GM19397 (cell line): Measurements from ENCODE around the gene TP73.

Experiments used
- ATAC-seq: cut with Tn5 transposase; IDR thresholded peaks from one replicate; pipeline ENCODE4 v1.9.1; 2021; ENCODE audit warnings: mild to moderate bottlenecking, moderate library complexity; ENCODE audit not compliant: unreplicated experiment

The TP73 gene

DNA sequence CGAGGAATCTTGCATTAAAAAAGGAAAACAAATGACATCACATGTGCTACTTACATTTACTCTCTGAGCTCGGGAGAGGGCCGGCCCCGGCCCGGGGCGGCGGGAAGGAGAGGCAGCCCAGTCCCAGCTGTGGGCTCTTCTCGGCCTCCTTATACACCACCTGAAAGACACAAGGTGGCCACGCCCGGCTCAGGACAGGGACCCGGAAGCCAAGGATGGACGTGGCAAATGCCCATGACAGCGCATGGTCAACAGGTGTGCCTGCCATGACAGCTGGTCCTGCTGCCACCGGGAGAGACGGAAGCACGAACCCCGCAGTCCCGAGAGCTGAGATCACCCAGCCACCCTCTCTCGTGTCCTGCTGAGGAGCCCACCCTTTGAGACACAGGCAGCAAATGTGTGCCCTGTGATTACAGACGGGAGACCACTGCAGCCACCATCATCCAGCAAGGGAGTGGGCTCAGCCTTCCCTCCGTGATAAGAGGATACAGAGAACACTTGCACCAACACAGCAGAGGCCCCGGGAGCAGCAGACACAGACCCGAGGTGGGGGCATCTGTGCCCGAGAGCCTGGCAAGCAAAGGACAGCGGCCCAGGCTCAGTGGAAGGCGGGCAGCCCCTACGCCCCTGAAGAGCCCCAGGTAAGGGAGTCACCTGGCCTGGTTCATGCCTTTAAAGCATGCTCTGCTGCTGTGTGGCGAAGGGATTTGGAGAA, 18.8 kb upstream of the TP73 start:
- no peak for ATAC-seq

DNA sequence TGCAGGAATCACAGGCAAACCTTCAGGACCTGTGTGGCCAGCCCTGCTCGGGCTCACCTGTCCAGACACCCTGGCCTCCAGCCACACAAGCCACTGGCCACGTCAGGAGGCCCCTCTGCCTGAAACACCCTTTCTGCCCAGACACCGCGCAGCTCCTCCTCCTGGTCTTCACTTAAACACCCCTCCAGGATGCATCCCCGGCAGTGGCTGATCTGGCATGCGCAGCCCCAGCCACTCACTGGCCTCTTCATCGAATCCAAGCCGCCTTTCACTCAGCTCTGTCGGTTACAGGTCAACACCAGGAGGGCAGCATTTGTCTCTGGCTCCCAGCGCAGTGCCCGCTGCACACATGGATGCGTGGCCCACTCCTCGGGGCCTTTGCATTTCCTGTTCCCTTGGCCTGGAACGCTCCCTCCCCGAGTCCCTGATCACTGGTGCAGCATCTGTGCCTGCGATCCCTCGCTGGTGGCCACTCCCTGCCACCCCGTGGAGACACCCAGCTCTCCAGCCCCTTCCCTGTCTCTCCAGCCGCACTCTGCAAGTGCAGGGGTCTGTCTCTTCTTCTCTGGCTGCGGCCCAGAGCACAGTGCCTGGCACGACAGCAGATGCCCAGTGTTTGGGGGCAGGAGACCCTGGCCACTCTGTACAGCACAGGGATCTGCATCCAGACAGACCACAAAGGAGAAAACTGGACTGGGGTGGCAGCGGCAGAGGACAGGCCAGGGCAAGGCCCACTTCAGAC, 18.1 kb upstream of the TP73 start:
- ATAC-seq, result no peak

DNA sequence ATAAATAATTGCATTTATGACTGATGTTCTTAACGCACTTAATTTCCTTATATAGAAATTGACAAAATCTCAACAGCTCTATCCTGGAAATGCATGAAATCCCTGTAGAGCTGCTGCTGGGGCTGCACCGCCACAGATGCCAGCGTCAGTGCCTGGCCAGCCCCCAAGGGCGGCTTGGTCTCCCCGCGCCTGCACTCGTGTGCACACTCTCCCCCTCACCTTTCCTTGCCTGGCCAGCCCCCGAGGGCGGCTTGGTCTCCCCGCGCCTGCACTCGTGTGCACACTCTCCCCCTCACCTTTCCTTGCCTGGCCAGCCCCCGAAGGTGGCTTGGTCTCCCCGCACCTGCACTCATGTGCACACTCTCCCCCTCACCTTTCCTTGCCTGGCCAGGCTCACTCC, 16.2 kb upstream of the TP73 start:
- no peak for ATAC-seq

DNA sequence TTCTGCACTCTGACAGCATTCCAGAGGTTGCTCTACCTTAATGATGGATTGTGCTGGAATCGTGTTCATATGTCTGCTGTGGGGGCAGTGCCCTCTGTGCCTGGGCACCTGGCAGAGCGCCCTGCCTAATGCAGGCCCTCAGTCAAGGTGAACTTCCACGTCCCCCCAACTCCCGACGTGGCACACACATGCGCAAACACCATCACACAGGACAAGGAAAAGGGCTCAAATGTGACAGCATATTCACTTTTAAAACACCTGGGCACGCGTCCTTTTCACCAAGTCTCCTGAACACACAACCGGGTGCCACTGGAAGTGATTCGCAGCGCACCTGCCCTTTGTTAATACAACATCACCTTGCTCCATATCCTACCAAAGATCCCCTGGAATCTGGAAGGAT, 15.8 kb upstream of the TP73 start:
- no peak for ATAC-seq

DNA sequence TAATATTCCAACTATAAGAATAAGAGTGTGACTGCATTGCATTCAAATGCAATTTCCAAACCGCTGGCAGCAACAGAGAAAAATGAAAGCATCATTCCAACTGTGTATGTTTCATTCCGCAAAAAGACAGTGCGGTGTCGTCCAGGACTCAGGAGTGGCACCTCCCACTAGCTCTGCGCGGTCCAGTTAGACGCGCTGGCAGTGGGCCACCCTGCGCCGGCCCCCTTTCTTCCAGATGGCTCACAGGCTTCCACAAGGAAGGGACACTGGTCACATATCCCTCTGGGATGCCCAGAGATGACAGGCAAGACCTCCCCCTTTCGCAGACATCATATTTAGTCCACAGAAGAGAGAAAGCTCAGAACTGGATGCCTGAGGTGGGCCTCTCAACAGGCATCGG, 14.3 kb upstream of the TP73 start:
- no peak for ATAC-seq

DNA sequence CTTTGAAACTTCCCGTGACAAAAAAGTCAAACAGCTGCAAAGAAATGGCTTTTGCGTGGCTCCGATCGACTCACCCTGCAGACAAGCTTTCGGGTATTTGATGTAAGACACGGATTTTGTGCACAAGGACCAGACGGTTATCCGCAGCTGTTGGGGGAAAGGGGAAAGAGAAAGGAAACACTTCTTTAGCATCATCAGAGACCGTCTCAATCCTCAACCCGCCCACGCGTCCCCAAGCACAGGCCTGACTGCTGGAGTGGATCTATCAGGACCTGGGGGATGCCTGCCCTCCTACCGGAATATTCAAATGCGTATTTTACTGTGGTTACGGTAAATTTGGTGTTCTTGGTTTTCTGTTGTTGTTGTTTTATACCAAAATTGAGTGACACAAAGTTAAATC, 13.6 kb upstream of the TP73 start:
- no peak for ATAC-seq

DNA sequence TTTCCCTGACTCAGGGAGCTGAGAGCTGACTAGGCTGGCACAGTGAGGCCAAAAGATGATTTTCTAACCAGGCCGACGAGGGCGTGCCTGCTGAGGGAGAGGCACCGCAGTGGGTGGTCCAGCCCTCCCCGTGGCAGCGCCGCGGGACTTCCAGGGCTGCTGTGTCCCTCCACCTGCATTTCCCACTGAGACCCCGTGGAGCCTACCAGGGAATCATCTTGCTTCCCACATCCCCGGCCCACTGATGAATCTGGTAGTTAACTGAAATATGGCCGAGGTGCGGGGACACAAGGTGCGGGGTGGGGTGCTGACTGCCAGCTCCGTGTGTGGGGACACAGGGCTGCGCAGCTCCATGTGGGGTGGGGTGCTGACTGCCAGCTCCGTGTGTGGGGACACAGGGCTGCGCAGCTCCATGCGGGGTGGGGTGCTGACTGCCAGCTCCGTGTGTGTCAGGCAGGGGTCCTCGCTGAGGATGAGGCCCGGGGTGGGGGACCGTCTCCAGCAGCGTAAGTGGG, 12.9 kb upstream of the TP73 start:
- ATAC-seq, result no peak

DNA sequence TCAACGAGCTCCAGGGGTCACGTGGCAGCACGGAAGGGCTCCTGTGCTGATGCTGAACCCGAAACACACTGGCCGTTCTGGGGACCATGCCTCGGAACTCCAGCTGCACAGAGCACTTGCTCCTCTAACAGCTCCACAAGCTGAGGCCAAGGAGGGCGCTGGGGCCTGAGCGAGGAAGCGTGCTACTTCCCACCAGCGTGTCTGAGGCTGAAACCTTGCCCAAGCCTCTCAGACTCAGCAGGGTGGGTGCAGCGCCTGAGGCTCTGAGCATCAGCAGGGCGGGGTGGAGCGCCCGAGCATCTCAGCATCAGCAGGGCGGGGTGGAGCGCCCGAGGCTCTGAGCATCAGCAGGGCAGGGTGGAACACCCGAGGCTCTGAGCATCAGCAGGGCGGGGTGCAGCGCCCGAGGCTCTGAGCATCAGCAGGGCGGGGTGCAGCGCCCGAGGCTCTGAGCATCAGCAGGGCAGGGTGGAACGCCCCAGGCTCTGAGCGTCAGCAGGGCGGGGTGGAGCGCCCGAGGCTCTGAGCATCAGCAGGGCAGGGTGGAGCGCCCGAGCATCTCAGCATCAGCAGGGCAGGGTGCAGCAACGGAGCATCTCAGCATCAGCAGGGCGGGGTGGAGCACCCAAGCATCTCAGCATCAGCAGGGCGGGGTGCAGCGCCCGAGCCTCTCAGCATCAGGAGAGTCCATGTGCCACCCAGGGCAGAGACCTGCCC, 12.0 kb upstream of the TP73 start:
- ATAC-seq, result no peak

DNA sequence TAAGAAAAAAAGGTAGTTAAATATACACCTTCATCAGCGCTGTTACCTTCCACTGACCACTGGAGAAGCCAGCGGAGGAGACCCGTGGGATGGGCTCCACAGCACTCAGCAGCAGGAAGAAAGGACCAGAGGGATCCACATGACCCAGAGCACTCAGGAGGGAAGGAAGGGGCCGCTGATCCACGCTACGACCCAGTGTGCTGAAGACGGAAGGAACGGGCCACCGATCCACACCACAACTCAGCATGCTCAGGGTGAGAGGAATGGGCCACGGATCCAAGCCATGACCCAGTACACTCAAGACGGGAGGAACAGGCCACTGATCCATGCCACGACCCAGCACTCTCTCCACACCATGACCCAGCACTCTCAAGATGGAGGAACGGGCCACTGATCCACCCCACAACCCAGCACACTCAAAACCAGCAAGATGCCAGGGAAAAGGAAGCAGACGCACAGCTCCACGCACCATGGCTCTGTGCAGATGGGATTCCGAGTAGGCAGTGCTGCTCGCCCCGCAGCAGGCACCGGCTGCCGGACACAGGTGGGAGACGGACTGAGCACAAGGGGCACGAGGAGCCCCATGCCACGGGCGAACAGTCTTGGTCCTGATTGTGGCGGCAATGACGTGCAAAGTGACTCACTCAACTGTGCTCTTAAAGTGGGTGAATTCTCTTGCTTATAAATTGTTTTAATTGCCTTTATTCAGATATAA, 11.1 kb upstream of the TP73 start:
- no peak for ATAC-seq

DNA sequence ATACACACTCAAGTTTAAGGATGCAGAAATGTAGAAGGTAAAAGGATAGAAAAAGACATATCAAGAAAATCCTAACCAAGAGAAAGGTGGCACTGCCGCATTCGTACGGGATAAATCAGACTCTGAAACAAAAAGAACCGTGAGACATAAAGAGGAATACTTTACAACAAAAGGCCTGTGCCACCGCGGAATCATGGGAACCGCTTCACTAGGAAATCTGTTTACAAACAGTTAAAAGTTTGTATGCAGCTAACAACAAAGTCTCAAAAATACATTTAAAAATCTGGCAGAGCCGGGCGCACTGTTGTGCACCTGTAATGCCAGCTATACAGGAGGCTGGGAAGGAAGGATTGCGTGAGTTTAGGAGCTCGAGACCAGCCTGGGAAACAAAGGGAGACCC, 10.5 kb upstream of the TP73 start:
- ATAC-seq, result no peak

DNA sequence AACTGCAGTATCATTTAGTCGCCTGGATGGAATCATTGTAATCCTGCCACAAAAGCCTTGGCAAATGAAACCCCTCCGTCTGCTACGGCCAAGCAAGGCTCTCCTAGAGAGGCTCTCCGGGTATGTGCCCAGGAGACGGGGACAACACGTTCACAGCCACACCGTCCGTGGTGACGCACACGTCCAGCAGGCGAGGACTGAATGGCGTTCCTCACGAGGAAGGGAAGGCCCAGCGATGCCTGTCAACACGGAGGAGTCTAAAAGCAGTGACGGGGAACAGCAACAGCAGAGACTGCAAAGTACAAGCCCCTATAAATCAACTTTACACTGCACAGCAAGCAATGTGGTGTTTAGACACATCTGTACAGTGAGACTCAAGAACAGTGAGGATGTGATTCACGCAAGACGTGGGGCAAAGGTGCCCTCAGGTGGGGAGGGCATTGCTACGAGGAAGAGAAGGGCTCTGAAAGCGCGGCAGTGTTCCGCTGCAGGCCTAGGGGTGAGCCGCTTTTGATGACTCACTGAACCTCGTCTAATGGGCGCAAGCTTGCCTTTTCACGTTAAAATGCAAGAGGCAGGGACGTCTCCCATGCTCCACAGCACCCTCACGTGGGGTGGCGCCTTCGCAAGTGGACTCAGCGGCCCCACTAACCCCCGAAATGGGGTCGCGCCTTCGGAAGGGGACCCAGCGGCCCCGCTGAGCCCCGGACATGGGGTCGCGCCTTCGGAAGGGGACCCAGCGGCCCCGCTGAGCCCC, 9.2 kb upstream of the TP73 start:
- no peak for ATAC-seq

DNA sequence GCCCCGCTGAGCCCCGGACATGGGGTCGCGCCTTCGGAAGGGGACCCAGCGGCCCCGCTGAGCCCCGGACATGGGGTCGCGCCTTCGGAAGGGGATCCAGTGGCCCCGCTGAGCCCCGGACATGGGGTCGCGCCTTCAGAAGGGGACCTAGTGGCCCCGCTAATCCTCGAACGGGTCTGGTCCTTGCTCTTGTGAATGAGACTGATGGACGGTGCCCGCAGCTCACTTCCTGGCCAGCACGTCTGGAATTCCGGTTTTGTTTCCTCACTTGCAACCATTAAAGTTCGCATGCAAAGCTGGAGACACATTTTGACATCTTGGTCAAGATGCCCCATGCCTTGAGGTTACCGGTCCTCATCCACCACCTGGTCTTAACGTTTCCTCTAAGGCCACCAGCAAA, 8.0 kb upstream of the TP73 start:
- ATAC-seq, result no peak

DNA sequence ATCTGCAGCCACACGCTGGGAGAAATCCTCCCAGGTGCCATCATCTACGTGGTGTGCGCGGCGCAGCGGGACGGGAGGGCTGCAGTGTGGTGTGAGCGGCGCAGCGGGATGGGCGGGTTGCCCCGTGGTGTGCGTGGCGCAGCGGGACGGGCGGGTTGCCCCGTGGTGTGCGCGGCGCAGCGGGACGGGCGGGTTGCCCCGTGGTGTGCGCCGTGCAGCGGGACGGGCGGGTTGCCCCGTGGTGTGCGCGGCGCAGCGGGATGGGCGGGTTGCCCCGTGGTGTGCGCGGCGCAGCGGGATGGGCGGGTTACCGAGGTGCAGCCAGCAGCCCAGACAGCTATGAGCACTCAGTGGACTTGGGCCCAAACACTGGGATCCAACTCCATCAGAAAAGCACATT, 7.1 kb upstream of the TP73 start:
- no peak for ATAC-seq

DNA sequence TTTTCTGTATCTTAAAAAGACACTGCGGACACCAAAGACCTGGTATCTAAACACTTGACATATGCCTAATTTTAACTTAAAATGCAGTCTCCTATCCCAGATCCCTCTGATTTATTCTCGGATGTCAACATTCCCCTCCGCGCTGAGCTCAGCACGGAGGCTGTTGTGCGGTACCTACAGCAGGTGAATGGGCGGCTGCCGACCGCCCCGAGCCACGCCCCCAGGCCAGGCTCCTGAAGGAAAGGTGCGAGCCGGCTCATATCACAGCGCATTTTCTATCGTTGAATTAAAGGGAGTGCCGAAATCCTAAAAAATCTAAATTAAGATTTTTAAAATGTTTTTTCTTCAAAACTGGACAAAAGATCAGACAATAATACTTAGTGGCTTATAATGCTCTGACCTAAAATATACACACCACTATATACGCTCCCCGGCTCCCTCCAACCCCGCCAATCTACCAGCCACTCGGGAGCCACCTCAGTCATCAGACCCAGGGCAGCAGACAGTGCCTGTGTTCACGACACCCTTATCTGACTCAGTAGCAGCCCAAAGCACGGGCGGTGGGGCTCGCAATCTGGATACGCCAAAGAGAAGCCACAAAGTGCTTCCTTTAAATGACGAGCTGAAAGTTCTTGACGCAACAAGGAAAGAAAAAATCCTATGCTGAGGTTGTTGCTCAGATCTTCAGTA, 6.5 kb upstream of the TP73 start:
- no peak for ATAC-seq

DNA sequence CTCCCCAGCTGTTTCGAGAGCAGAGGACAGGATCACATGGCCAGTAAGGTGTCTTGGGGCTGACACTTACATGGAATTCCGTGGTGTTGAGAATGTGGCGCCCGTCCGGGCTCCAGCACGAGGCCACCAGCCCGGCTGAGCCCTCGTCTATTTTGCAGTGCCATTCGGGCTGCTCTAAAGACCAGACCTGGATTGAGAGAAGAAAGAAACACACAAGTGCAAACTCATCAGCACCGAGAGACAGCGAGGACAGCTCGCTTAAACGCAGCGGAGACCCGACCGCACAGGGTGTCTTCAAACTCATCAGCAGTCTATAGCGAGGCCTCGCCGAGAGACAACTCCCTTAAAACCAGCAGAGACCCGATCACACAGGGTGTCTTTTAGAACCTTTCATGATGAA, 5.7 kb upstream of the TP73 start:
- no peak for ATAC-seq

DNA sequence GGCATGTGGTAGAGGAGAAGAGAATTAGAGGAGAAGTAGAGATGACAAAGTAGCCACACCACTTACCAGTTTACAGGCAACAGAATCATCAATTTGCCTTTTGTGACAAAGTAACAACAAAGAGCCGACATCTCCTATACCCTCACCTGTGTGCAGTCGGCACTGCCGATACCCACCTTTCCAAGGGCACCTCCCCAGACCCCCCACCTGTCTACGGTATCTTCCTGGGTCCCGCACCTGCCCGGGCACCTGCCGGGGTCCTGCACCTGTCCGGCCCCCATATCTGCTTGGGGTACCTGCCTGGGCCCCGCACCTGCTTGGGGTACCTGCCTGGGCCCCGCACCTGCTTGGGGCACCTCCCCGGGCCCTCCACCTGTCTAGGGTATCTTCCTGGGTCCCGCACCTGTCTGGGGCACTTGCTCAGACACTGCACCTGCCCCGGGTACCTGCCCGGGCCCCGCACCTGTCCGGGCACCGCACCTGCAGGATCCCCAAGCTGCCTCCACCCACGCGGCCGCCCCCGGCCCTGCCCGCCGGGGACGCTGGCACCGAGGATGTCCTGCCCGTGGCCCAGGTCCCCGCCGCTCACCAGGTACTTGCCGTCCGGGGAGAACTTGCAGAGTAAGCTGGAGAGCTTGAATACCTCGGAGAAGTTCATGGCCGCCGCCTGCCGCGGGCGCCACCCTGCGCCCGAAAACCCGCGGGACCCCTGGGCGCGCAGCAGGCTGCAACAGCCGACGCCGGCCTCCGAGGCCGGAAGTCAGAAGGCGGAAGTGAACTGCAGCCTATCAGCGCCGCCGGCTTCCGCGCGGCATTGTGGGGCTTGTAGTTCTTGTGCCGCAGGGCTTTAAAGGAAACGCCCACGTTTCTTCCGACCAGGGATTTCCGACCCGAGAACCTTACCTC, 2.7 kb upstream of the TP73 start, which contains the start of gene WRAP73:
WRAP73 (minus strand) TSS at position 762 of the 906 bp plus-strand sequence; CDS start at position 658, 104 bp downstream.
- ATAC-seq, result peak; percentile 86

DNA sequence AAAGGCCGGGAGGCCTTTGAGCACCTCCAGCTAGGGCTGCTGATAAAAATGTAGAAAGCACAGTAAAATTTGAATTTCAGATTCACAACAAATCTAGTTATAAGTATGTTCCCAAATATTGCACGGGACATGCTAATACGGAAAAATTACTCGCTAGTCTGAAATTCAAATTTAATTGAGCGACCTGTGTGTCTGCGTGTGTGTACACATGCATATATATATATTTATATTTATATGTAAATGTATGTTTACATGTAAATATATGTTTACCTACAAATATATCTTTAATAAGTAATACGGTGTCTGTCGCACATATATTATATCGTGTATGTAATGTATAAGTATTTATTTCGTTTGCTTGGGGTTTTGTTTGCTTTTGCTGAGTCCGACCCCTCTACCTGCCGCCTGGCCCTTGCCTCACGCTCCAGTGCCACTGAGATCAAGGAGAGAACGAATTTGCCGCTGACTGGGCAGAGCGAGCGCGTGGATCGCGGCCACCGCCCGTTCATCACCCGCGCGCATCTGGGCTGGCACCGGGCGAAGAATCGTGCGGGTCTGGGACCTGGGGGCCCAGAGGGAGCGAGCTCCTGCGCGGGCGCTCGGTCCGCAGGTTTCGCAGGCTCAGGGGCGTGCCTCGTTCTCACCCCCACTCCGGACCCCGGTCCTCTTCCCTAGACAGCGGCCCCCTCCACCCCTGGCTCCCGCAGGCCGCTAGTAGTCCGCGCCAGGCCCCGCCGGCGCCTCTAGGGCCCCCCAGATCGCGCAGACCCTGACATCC, 1.9 kb upstream of the TP73 start:
- ATAC-seq, result no peak
